Measurements from ENCODE around the gene CDSN.

- TF ChIP-seq CTCF (IDR thresholded peaks at IDR 0.05) (no peak), POLR2A (IDR thresholded peaks at IDR 0.05) (no peak)
These were observed 4.2 kb downstream of the CDSN start for GRCh38 chr6:31115941-31116560.
